H1 (cell line): ENCODE measurements around the gene NR2C2AP.

ENCODE experiments used
- CTCF ChIP-seq, 3 experiments: IDR thresholded peaks; 1 replicate in 2 of 3; 2 replicates in 1 of 3; pipeline versions ENCODE4 v1.5.1 to v1.6.1; 2011; ENCODE audit warnings: low read length in 3 of 3, mild to moderate bottlenecking in 3 of 3, inconsistent platforms in 2 of 3, low read depth in 1 of 3, moderate library complexity in 1 of 3; ENCODE audit not compliant: insufficient read depth in 1 of 3; ENCODE audit errors: control extremely low read depth in 1 of 3
- MAX ChIP-seq: IDR thresholded peaks from 2 replicates; pipeline ENCODE4 v1.6.1; 2012; ENCODE audit warnings: inconsistent platforms

GRCh38 chr19:19238126-19238894 is 35.1 kb upstream of the NR2C2AP start:
- no peak for TF ChIP-seq CTCF (IDR thresholded peaks at IDR 0.05; ENCODE audit: control extremely low read depth in 1 of 3, insufficient read depth in 1 of 3, low read depth in 1 of 3, low read length in 3 of 3)
- TF ChIP-seq MAX = no peak
